Stimulated activated CD8-positive, alpha-beta memory T cell treated with anti-CD3 and anti-CD28 coated beads, Interleukin-4, amount 100 ng/mL, for 24 hours (primary cell): ENCODE results near the gene NCK1.

Experiments used
- DNase-seq: peaks from one replicate; pipeline ENCODE4 v3.0.0-alpha.2; 2020; ENCODE audit warnings: low read depth

The NCK1 gene

GRCh38 chr3:136861890-136862616, at the start of gene NCK1:
TSS of gene NCK1 (plus strand) at chr3:136862208. CDS start at chr3:136928002, 65,794 bp downstream.
- DNase-seq = peak; percentile 99

- DNase-seq = no peak
Observed at GRCh38 chr3:136817448-136817847, 44.6 kb upstream of the NCK1 start.

GRCh38 chr3:136818191-136818768, 43.7 kb upstream of the NCK1 start:
- DNase-seq = peak; percentile 33

GRCh38 chr3:136818769-136819391, 43.1 kb upstream of the NCK1 start, which contains the start of gene SLC35G2:
TSS of gene SLC35G2 (plus strand) at chr3:136819126. CDS start at chr3:136854461, 35,335 bp downstream.
- peak; percentile 17 for DNase-seq

GRCh38 chr3:136819392-136819730, 42.6 kb upstream of the NCK1 start:
- no peak for DNase-seq

GRCh38 chr3:136819731-136820679, 42.0 kb upstream of the NCK1 start:
- no peak for DNase-seq

GRCh38 chr3:136831461-136831860, 30.5 kb upstream of the NCK1 start:
- DNase-seq = no peak

GRCh38 chr3:136835089-136835812, 26.8 kb upstream of the NCK1 start:
- DNase-seq = no peak

GRCh38 chr3:136835813-136836510, 26.0 kb upstream of the NCK1 start:
- no peak for DNase-seq

- DNase-seq = no peak
Observed at GRCh38 chr3:136836511-136837156, 25.4 kb upstream of the NCK1 start.

- DNase-seq = no peak
Observed at GRCh38 chr3:136838641-136839555, 23.1 kb upstream of the NCK1 start.

GRCh38 chr3:136839556-136839931, 22.5 kb upstream of the NCK1 start:
- DNase-seq = no peak

- DNase-seq = no peak
Observed at GRCh38 chr3:136840252-136840651, 21.8 kb upstream of the NCK1 start.

- no peak for DNase-seq
Observed at GRCh38 chr3:136842294-136842693, 19.7 kb upstream of the NCK1 start.

- DNase-seq = no peak
Observed at GRCh38 chr3:136844724-136845123, 17.3 kb upstream of the NCK1 start.

GRCh38 chr3:136852180-136852579, 9.8 kb upstream of the NCK1 start:
- no peak for DNase-seq

- DNase-seq = no peak
Observed at GRCh38 chr3:136856665-136857064, 5.3 kb upstream of the NCK1 start.

GRCh38 chr3:136858381-136858780, 3.6 kb upstream of the NCK1 start:
- DNase-seq = no peak

GRCh38 chr3:136860541-136860940, 1.5 kb upstream of the NCK1 start:
- no peak for DNase-seq
